Skeletal muscle tissue (tissue), 4 donors: ENCODE data around the gene NPLOC4. TPM values are rescaled to one million over a fixed set of nuclear protein-coding genes. Genes with fewer than 3 reads are reported as not detected.

Experiments used
- H3K27ac ChIP-seq: one replicate; pipeline ENCODE4 v1.7.0; 2013; ENCODE audit warnings: mild to moderate bottlenecking, low read depth, low read length, inconsistent platforms
- H3K27me3 ChIP-seq, 3 donors: one replicate each; pipeline ENCODE4 v1.7.0; 2013; ENCODE audit warnings: low read length in 3 of 3; ENCODE audit not compliant: control insufficient read depth in 3 of 3, insufficient read depth in 3 of 3
- H3K36me3 ChIP-seq, 3 donors: one replicate each; pipeline ENCODE4 v1.7.0; 2013; ENCODE audit warnings: low read length in 3 of 3; ENCODE audit not compliant: control insufficient read depth in 3 of 3, insufficient read depth in 3 of 3
- H3K4me1 ChIP-seq, 3 donors: one replicate each; pipeline ENCODE4 v1.7.0; 2013; ENCODE audit warnings: low read length in 3 of 3, mild to moderate bottlenecking in 3 of 3; ENCODE audit not compliant: control insufficient read depth in 3 of 3, insufficient read depth in 3 of 3
- H3K4me3 ChIP-seq, 3 donors: one replicate each; pipeline ENCODE4 v1.7.0; 2013; ENCODE audit warnings: low read length in 3 of 3
- H3K9ac ChIP-seq, 3 donors: one replicate each; pipeline ENCODE4 v1.7.0; 2013; ENCODE audit warnings: low read length in 3 of 3, mild to moderate bottlenecking in 3 of 3, moderate library complexity in 2 of 3, low read depth in 1 of 3
- H3K9me3 ChIP-seq, 3 donors: one replicate each; pipeline ENCODE4 v1.7.0; 2013; ENCODE audit warnings: low read length in 3 of 3; ENCODE audit not compliant: control insufficient read depth in 3 of 3
- total RNA-seq: library from RNA; depleted of rRNA; stranded (reverse); fragments of >200 nt; gene quantifications from one replicate; pipeline ENCODE4 v1.2.3, GENCODE V29; 2014
- donor health status: Osteomylitis.

Gene NPLOC4
- total RNA-seq, 1 donor from 2014 or later: 43.8 TPM

DNA sequence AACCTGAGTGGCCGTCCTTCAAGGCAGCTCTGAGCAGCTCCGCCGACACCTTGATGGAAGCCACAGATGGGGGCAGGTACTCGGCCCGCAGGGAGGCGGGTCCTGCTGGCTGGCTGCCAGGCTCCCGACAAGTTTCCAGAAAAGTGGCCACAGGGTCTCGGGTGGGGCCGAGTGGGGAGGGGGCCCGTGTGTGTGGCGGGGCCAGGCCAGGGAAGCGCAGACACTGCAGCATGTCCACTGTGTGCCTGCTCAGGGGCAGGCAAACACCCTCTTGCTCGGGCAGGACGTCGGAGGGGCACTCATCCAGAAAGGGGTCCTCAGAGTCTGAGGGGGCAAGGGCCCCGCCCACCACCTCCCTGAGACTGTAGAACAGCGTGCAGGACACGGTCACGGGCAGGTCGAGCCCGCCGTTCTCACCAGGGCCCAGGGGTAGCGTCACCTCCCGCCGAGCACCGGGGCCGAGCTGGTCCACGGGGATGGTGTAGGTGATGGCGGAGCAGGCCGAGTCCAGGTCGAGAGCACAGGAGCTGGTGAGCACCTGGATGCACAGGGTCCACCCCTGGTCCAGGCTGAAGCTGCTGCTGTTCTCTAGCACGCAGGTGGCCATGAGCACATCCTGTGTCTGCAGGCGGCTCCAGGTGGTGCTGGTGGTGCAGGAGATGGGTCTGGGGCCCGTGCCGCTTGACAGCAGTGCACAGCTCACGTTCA is 89.9 kb downstream of the NPLOC4 start:
- Histone ChIP-seq H3K9ac (no peak overlapping the region), H3K9me3 (no peaks in the 10 kb centered on the region), H3K4me3 (no peak overlapping the region), H3K4me1 (peaks cover 11 to 15% (median 12%) of the 10 kb centered on the region in 3 donors), H3K36me3 (peaks cover 62 to 70% (median 69%) of the 10 kb centered on the region in 3 donors), H3K27me3 (no peaks in the 10 kb centered on the region), H3K27ac (no peak overlapping the region)

DNA sequence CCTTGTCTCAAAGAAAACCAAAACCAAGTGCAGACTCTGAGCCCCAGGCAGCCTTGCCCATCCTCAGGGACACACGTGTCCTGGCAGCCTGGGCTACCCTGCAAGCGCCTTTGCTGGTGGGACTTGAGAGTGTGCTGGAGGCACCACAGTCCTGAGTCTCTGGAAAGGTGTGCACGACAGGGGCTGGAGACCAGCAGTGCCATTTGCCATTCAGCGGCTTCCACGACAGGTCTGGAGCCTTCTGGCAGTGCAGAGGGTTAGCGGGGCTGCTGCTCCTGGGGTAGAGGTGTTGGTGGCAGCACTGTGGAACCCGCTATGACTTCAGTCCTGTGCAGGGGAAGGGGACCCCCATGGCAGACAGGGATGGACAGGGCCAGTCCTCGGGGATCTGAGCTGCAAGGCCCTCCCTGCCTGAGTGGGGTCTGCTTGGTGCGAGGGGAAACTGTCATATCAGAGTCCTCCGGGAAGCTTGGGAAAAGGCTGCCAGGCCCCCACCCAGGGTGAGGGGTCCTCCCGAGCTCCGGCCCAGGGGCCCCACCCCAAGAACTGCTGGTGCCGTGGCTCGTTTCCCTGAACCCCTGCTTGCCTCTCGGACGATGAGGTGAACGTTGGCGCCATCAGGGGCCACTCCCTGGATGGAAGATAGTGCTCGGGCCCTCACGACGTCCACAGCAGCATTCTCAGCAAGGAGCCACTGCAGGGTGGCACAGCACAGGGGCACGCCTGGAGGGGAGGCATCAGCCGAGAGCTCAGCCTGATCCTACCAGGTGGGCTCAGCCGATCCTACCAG is 91.6 kb downstream of the NPLOC4 start:
- H3K27ac ChIP-seq: no peak overlapping the region
- no peaks in the 10 kb centered on the region for H3K9me3 ChIP-seq
- H3K36me3 ChIP-seq: peaks cover 73 to 75% (median 74%) of the 10 kb centered on the region in 3 donors
- H3K4me1 ChIP-seq: no peaks in the 10 kb centered on the region
- no peak overlapping the region for H3K4me3 ChIP-seq
- H3K27me3 ChIP-seq: no peaks in the 10 kb centered on the region
- H3K9ac ChIP-seq: no peak overlapping the region

DNA sequence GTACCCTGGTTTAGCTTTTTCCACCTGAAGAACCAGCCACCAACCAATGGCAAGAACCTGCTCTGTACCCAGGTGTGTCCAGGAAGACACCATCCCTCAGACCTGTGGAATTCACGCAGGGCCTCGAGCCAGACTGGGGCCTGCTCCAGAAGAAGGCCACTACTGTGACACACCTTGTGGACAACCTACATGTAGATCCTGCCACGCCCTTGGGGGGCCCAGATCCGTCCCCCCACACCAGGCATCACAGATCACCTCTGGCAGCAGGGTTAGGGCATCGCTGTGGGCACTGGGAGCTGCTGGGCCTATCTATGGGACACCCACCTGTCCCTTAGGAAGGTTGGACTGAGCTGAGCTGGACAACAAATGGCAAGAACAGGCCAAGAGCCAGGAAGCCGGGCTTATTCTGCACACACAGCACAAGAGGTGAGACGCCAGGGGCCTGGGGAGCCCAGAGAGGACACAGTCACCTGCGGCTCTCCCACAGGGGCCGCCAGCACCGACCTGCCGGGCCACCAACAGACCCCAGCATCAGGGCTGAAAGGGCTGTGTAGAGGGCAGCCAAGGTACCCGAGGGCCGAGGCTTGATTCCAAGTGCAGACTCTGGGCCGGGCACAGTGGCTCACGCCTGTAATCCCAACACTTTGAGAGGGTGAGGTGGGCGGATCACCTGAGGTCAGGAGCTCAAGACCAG is 92.5 kb downstream of the NPLOC4 start:
- H3K27ac ChIP-seq: no peak overlapping the region
- no peaks in the 10 kb centered on the region for H3K4me1 ChIP-seq
- H3K36me3 ChIP-seq: peaks cover 69 to 74% (median 70%) of the 10 kb centered on the region in 3 donors
- no peaks in the 10 kb centered on the region for H3K9me3 ChIP-seq
- no peak overlapping the region for H3K4me3 ChIP-seq
- no peak overlapping the region for H3K9ac ChIP-seq
- no peaks in the 10 kb centered on the region for H3K27me3 ChIP-seq

DNA sequence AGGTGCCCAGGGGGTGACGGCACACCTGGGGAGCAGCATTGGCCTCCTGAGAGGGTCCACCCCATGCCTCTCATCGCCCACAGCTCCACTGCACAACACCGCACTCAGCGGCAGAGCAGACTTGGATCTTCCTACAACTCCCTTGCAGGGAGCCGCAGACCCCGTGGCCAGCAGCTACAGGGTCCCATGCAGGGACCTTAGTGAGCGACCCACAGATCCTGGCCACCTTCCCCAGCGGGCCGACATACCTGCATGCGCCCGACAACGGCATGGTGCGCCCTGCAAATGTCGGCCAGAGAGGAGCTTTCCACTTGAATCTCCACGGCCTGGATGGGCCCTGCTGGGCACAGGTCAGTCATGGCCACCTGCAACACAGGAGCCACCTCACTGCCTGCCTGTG is 93.2 kb downstream of the NPLOC4 start:
- no peak overlapping the region for H3K4me3 ChIP-seq
- no peaks in the 10 kb centered on the region for H3K27me3 ChIP-seq
- peaks cover 0 to 5% (median under 1%) of the 10 kb centered on the region in 3 donors for H3K4me1 ChIP-seq
- no peak overlapping the region for H3K9ac ChIP-seq
- no peaks in the 10 kb centered on the region for H3K9me3 ChIP-seq
- H3K27ac ChIP-seq: no peak overlapping the region
- H3K36me3 ChIP-seq: peaks cover 65 to 69% (median 66%) of the 10 kb centered on the region in 3 donors

DNA sequence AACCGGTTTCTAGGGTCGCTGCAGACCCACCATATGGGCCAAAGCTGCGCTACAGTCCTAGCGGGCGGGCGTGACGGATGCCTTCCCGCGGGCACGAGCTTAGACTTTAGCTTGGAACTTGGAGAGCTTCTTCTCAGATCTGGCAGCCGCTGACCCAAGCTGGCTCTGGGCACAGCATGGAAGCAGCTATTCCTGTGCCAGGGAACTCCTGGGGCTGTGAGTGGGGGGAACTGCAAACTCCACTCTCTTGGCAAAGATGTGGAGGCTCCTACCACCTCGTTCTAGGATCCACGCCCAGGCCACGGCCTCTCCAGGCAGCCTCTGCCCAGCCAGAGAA is 93.6 kb downstream of the NPLOC4 start:
- no peak overlapping the region for H3K27ac ChIP-seq

DNA sequence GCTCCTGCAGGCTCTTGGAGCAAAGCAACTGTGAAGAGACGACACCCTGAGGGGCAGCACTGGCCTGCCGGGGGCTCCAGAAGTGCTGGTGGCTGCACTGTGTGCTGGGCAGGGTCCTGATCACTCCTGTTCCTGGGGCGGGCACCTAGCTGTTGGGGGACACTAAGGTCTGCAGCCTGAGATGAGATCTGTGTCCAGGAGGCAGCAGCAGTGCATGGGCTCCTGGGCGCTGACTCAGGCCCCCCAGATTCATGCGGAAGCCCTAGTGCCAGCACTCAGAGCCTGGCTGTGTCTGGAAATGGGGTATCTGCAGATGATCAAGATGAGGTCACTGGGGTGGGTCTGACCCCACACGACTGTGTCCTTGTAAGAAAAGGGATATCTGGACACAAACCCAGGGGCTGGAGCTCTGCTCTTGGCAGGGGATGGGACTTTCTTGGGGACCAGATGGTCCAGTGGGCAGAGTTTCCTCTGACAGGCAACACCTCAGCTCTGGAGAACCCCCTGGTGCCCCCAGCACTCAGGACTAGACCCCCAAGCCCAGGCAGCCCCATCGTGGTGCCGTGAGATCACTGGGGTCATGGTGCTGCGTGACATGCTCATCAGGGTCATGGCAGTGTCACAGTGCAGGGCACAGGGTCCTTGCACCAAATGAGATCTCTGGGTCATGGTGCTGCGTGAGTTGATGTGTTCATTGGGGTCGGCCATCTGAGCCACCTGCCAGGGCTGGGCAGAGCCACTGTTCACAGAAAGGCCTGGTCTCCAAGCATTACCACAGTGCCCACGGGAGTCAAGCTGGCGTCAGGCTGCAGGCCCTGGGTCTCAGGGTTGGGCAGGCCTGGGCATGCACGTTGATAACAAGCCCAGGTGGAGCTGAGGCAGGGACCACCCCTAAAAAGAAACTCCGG is 94.2 kb downstream of the NPLOC4 start:
- H3K27ac ChIP-seq: no peak overlapping the region
- H3K36me3 ChIP-seq: peaks cover 60 to 69% (median 60%) of the 10 kb centered on the region in 3 donors
- no peaks in the 10 kb centered on the region for H3K9me3 ChIP-seq
- H3K4me1 ChIP-seq: peaks cover 9 to 16% (median 12%) of the 10 kb centered on the region in 3 donors
- H3K9ac ChIP-seq: peak overlapping the region in 1 of 3 donors; percentile 3
- H3K4me3 ChIP-seq: no peak overlapping the region
- peaks cover 0 to under 1% (median 0%) of the 10 kb centered on the region in 3 donors for H3K27me3 ChIP-seq

More for the DNA sequence above, 93.6 kb downstream of the NPLOC4 start:
- peaks cover 4 to 10% (median 5%) of the 10 kb centered on the region in 3 donors for H3K4me1 ChIP-seq
- H3K9me3 ChIP-seq: no peaks in the 10 kb centered on the region
- no peaks in the 10 kb centered on the region for H3K27me3 ChIP-seq
- peaks cover 65 to 69% (median 66%) of the 10 kb centered on the region in 3 donors for H3K36me3 ChIP-seq
- no peak overlapping the region for H3K4me3 ChIP-seq
- H3K9ac ChIP-seq: peak overlapping the region in 1 of 3 donors; percentile 3

DNA sequence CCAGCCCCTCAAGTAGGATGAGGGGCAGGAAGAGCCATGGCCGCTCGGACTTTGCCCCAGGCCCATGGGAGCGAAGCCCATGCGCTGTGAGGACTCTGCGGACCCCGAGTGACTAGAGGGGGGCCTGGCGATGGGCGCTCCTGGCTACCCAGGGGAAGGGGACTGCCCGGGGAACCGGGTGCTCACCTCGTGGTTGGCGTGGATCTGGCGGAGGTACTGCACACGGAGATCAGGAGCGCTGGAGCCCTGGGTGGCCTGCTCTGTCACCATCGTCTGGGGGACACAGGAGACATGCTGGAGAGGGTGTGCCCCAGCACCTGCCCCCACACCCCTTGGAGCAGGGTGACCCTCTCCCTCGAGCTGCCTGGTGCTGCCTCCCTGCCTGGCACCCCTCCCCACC is 95.8 kb downstream of the NPLOC4 start:
- H3K9ac ChIP-seq: no peak overlapping the region
- H3K36me3 ChIP-seq: peaks cover 46 to 55% (median 46%) of the 10 kb centered on the region in 3 donors
- no peak overlapping the region for H3K4me3 ChIP-seq
- H3K4me1 ChIP-seq: peaks cover 18 to 26% (median 18%) of the 10 kb centered on the region in 3 donors
- no peaks in the 10 kb centered on the region for H3K9me3 ChIP-seq
- no peak overlapping the region for H3K27ac ChIP-seq
- peaks cover 14 to 15% (median 14%) of the 10 kb centered on the region in 3 donors for H3K27me3 ChIP-seq

DNA sequence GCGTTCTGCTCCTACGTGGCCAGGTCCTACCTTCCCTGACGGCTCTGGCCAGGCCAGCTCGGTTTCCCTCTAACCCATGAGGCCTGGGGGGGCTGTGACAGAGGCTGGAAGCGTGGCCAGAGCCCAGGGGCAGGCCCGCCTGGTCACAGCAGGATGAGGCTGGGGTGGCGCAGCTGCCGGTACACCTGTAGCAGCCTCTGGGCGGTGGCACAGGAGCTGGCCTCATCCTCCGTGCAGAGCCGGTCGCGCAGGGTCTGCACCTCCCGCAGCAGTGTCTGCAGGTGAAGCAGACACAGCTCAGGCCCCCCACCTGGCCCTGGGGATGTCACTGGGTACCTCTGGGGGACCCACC is 96.3 kb downstream of the NPLOC4 start:
- H3K27ac ChIP-seq: no peak overlapping the region
- peaks cover 18 to 28% (median 18%) of the 10 kb centered on the region in 3 donors for H3K4me1 ChIP-seq
- no peak overlapping the region for H3K9ac ChIP-seq
- no peak overlapping the region for H3K4me3 ChIP-seq
- H3K9me3 ChIP-seq: no peaks in the 10 kb centered on the region
- H3K27me3 ChIP-seq: peaks cover 18 to 20% (median 19%) of the 10 kb centered on the region in 3 donors
- peaks cover 41 to 50% (median 42%) of the 10 kb centered on the region in 3 donors for H3K36me3 ChIP-seq

DNA sequence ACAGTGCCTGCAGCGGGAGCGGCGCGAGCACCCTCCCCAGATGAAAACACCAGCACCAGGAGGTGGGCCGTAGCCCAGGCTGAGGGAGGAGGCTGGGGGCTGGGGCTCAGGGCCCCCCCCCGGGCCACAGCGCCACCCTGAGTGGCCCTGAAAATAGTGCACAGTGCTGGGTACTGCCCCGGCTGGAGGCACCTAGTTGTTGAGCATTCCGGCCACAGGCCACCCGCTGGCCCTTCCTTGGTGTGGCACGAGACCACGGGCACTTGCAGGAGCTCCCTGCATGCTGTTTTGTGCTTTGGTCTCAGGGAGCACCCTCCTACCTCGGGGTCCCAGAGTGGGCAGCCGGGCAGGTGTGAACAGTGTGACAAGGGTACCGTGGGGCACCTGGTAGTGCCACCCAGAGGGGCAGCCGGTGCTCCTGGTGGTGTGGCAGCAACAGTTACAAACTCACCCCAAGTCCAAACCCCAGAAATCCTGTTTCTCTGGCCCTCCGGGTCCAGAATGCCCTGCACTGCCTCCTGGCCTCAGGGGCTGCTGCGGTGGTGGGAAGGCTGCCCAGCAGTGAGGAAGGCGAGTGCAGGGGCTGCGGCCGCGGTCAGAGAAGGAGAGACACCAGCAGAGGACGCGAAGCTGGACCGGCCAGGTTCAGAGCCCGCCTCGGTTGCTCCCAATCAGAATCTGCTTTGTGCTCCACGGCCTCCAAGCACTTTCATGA is 96.8 kb downstream of the NPLOC4 start:
- no peak overlapping the region for H3K27ac ChIP-seq
- peaks cover 18 to 28% (median 18%) of the 10 kb centered on the region in 3 donors for H3K4me1 ChIP-seq
- H3K36me3 ChIP-seq: peaks cover 36 to 45% (median 36%) of the 10 kb centered on the region in 3 donors
- no peak overlapping the region for H3K4me3 ChIP-seq
- H3K27me3 ChIP-seq: peaks cover 19 to 22% (median 20%) of the 10 kb centered on the region in 3 donors
- no peak overlapping the region for H3K9ac ChIP-seq
- no peaks in the 10 kb centered on the region for H3K9me3 ChIP-seq
